ENCODE data around the gene RBM38. TPM values are rescaled to one million over a fixed set of nuclear protein-coding genes. Genes with fewer than 3 reads are reported as not detected.

RBM38 gene
- total RNA-seq, 1 experiment from 2014 or later = 101 TPM

DNA sequence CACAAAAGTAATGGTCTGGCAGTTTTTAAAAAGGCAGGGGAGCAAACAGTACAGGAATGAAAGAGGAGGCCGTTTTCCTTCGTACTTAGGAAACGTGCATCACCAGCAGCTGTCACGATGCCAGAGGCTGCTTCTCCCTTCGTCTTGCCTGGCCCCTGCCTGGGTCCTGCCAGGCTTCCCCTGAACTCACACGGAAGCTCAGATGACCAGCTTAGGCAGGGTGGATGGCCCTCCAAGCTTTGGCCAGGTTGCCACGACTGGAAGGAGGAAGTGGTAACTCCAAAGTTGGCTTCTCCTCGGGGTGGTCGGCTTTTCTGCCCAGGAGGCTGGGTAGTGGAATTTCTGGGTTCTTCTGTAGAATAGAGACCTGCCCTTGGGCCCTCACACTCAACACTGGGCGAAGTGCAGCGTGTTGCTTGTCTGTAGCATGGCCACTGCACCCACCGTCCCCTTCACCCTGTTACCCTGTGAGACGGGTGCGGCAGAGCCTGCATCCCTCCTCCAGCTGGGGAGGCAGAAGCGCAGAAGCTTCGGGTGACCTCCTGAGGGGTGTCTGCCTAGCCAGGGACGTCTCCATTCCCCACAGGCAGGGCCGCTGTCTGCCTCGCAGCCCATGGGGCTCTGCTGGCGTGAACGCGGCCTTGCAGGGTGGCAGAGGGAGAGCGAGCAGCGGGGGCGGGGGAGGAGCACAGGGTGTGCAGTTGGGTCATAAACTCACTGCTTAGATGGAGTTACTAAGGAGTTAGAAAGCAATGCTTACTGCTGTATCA, 18.4 kb upstream of the RBM38 start:
- in situ Hi-C loops (cut with HindIII; ENCODE audit: low sequenced_read_pairs) = no loop called here
- DNase-seq (ENCODE audit: low spot score) = no peak

GRCh38 chr20:57374343-57374930, 16.8 kb upstream of the RBM38 start:
- in situ Hi-C loops (cut with HindIII; ENCODE audit: low sequenced_read_pairs) = no loop called here
- no peak for DNase-seq (ENCODE audit: low spot score)

GRCh38 chr20:57374931-57375651, 16.1 kb upstream of the RBM38 start:
- in situ Hi-C loops (cut with HindIII; ENCODE audit: low sequenced_read_pairs) = no loop called here
- DNase-seq (ENCODE audit: low spot score) = no peak

DNA sequence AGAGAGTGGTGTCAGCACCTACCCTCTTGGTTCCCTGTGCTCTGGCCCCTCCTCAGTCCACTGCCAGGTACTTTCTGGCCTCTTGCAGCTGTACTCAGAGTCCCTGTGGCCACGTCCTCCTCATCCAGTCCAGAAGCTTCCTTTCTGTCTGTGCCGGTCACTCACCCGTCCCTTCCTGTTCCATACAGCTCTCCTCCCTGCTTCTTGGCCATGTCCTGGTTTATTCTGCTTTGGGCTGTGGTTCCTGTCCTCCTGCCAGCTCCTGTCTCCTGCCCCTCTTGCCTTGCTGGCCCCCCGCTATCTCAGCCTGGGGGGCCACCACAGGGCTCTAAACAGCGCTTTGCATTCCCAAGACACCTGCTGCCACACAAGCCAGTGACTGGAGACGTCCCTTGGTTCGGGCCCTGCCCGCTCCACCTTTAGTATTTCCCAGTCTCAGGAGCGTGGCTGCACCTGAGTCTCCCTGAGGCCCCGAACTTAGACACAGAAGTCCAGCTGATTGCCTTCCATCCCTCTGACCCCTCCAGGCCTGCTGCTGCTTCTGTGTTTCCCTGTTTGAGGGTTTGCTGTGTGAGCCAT, 15.5 kb upstream of the RBM38 start:
- in situ Hi-C loops (cut with HindIII; ENCODE audit: low sequenced_read_pairs) = no loop called here
- no peak for DNase-seq (ENCODE audit: low spot score)

DNA sequence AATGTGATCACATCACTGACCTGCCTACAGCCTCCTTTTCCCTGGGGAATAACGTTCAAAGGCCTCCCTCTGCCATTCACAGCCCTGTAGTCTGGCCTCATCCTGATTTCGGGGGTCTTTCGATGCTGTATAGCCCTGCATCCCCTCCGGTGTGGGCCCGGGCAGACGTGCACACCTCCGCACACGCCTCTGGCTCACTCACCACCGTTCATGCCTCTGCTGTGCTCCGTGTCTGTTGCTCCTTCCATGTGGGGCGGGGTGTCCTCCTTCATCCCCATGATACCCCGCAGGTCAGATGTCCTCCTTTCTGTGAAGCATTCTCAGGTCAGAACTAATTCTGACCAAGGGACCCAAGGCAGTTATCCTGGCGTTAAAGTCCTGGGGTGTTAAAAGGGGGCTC, 13.8 kb upstream of the RBM38 start:
- no peak for DNase-seq (ENCODE audit: low spot score)
- in situ Hi-C loops (cut with HindIII; ENCODE audit: low sequenced_read_pairs) = no loop called here

- in situ Hi-C loops (cut with HindIII; ENCODE audit: low sequenced_read_pairs) = no loop called here
- DNase-seq (ENCODE audit: low spot score) = no peak
Measured at GRCh38 chr20:57378107-57378506, 13.1 kb upstream of the RBM38 start.

DNA sequence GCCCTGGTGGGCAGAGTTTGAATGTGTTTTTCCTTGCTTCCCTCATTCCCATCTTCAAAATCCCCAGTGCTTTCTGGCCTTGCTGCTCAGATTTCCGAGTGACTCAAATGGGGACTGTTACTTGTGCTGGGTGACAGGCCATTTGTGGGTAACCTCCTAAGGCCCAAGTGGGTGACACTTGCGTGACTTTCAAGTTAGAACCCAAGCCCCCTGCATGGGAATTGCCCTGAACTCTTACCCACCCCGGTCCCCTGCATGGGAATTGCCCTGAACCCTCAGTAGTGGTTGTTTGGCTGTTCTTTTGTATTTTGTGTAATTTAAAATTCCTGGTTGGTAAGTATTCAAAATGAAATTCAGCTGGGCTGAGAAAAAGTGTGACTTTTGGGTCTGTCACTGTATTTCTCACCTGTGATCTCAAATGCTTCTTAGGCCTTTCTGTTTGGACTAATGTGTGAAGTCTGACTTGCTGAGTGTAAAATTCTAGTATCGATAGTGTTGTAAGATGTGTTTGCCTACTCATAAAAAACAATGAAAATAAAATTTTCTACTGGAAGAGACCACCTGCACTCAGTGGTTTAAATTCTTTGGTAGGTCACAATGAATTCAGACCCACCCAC, 12.4 kb upstream of the RBM38 start:
- no peak for DNase-seq (ENCODE audit: low spot score)
- in situ Hi-C loops (cut with HindIII; ENCODE audit: low sequenced_read_pairs) = no loop called here

DNA sequence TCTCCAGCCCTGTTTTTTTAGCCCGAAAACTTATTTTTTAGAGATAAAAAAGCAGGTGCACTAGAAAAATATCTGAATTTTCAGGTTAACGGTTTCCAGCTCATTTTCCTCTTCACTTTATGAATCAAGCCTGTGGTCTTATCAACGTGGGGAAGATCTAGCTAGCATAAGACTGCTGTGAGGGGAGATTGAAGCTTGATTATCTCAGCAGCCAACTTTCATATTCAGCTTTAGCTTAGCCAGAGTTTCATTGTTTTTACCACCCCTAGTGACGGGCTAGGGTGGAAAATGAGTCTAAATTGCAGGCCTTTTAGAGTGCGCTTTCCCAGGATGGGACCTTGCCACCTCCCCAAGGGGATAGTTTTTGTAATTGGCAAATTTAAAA, 11.9 kb upstream of the RBM38 start:
- DNase-seq (ENCODE audit: low spot score) = no peak
- in situ Hi-C loops (cut with HindIII; ENCODE audit: low sequenced_read_pairs) = no loop called here

DNA sequence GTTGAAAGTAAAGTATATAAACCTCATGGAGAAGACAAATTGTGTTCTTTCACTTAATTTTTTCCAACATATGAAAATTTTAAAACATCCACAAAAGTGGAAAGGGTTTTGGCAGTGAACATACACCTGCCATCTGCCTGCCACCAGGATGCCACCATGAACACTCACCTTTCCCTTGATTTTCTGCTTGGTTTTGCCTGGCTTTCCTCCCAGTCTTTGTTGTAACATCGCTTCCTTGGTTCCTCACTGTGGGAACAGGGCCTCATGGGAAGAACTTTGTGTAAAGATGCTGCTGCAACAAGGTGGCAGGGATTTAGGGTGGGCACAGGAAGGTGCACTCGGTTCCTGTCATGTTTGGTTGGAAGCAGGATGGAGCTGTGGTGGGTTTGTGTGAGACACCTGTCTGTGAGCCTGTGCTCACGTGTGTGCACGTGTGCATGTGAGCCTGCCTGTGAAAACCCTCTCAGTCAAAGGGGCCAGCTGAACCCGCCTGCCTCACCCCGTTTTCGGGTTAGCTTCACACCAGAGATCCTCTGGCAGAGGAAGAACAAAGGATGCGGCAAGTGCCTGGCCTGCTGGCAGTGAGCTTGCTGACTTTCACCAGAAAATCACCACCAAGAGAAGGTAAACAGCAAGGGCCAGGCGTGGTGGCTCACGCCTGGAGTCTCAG, 11.0 kb upstream of the RBM38 start:
- peak; percentile 86 for DNase-seq (ENCODE audit: low spot score)
- in situ Hi-C loops (cut with HindIII; ENCODE audit: low sequenced_read_pairs) = no loop called here

GRCh38 chr20:57381596-57382503, 9.3 kb upstream of the RBM38 start:
- in situ Hi-C loops (cut with HindIII; ENCODE audit: low sequenced_read_pairs) = no loop called here
- peak; percentile 89 for DNase-seq (ENCODE audit: low spot score)

DNA sequence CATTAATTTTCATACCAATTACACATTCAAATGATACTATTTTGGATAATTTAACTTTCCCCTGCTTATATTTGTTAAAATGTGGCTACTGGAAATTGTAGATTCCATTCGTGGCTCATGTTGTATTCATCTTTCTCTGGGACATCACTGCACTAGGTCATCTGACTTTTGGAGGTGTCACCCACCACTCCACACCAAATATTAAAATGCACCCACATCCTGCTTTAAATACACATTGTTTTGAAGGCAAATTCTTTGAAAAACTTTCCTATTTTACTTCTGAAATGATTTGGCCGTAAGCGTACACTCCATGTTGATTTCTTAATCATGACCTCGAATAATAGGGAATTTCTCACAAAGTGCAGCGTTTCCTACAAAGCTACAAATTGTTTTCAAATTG, 8.7 kb upstream of the RBM38 start:
- in situ Hi-C loops (cut with HindIII; ENCODE audit: low sequenced_read_pairs) = no loop called here
- DNase-seq (ENCODE audit: low spot score) = no peak

GRCh38 chr20:57383447-57384347, 7.5 kb upstream of the RBM38 start:
- in situ Hi-C loops (cut with HindIII; ENCODE audit: low sequenced_read_pairs) = no loop called here
- no peak for DNase-seq (ENCODE audit: low spot score)

DNA sequence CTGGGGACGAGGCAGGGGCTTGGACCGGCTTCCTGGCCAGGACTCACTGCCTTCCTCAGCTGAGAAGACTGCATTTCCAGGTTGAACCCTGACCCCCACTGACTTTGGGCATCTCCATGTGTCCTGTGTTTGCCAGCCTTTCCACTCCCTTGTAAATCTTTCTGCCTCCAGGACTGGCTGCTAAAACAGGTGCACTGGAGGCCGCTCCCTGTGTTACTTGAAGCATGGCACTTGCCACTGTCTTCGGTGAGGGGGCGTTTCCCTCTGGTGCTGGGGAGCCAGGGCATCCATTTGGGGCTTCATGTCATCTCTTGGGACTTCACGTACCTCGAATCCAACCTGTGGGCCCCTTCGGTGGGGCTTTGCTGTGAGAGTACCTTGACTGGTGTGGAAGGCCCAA, 6.7 kb upstream of the RBM38 start:
- in situ Hi-C loops (cut with HindIII; ENCODE audit: low sequenced_read_pairs) = no loop called here
- DNase-seq (ENCODE audit: low spot score) = no peak

DNA sequence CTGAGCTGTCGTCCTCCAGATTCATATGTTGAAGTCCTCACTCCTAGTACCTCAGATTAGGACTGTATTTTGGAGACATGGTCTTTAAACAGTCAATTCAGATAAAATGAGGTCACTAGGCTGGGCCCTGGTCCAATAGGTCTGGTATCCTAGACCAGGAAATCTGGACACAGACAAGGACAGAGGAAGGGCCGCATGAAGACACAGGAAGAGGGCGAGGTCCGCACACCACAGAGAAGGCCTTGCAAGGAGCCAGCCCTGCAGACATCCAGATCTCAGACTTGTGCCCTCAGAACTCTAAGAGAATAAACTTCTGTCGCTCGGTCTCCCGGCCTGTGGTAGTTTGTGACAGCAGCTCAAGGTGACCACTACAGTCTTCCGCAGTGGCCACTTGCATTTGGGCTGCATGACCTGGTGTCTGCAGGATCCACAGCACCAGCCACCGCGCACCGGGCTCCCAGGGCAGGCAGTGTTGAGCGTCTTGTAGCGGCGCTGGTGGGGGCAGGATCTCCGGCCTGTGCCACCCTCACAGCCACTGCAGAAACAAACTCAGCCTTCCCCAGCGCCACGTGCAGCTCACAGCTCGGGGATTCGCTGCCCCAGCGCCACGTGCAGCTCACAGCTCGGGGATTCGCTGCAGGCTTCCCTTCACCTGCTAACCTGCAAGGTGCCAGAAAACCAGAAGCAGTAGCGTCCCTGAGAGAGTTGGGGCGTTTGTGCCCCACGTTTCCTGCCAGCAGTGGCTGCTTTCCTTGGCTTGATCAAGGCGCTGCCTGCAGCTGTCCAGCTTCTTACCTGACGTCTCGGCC, 6.0 kb upstream of the RBM38 start:
- in situ Hi-C loops (cut with HindIII; ENCODE audit: low sequenced_read_pairs) = no loop called here
- peak; percentile 62 for DNase-seq (ENCODE audit: low spot score)

DNA sequence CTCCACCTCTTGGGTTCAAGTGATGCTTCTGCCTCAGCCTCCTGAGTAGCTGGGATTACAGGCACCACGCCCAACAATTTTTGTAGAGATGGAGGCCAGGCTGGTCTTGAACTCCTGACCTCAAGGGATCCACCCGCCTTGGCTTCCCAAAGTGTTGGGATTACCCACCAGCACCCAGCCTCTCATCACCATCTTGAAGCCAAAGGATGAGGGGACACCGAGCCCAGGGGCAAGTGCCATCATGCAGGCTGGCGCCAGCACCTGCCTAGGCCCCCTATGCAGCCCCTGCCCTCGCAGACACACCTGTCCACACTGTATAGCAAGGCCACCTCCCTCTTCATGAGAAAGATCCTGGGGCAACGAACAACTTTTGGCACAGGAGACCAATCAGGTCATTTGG, 5.3 kb upstream of the RBM38 start:
- in situ Hi-C loops (cut with HindIII; ENCODE audit: low sequenced_read_pairs) = no loop called here
- no peak for DNase-seq (ENCODE audit: low spot score)

DNA sequence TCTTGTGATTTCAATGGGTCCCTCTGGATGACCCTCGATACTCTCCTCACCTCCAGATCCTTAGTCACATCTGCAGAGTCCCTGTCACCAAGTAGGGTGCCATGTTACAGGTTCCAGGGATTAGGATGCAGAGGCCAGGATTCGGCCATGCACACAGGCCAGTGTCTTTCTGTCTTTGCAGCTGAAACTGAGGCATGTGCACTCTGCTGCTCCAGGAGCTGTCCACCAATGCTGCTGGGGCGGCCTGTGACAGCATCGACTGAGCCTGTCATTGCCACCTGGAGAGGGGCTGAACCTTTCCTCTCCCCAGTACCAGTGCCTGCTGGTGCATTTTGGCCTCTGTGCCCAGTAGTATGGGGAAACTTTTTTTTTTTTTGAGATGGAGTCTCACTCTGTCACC, 4.4 kb upstream of the RBM38 start:
- DNase-seq (ENCODE audit: low spot score) = no peak
- in situ Hi-C loops (cut with HindIII; ENCODE audit: low sequenced_read_pairs) = no loop called here

GRCh38 chr20:57387463-57387862, 3.7 kb upstream of the RBM38 start:
- no peak for DNase-seq (ENCODE audit: low spot score)
- in situ Hi-C loops (cut with HindIII; ENCODE audit: low sequenced_read_pairs) = no loop called here

All from G401 (cell line).